GM19238 (cell line): ENCODE data around the gene SUPT4H1.

ENCODE experiments used
- DNase-seq: peaks from one replicate; pipeline ENCODE4 v3.0.0; 2011; ENCODE audit warnings: low spot score; ENCODE audit not compliant: insufficient read length

The SUPT4H1 gene

DNA sequence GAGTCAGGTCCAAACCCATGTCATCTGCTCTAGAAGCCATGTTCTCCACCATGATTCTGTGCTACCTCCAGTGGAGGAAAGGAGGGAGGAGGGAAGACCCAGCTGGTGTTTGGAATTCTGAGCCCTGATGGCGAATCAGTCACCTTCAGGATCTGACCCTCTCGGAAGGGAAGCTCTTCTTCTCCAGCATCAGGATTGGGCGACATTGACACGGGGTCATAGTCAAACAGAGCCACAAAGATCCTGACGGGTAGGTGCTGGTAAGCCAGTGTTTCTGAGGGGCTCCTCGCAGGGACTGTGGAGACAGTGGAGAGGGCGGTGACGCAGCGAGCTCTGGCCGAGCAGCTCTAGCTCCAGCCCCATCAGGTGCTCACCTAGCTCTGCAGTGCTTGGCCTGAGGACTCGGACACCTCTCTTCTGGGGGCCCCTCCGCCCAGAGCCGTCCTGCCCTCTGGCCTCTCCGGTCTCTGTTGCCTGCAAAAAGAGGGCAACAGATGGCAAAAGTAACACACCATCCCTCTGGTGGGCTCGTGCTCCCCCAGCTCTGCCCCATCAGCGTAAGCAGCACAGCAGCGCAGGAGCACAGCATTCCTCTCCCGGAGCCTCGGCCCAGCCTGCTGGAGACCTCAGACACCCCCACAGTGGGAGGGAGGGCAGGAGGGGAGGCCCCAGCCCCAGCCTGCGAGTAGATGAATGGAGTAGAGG, 44.4 kb downstream of the SUPT4H1 start:
- no peak for DNase-seq

DNA sequence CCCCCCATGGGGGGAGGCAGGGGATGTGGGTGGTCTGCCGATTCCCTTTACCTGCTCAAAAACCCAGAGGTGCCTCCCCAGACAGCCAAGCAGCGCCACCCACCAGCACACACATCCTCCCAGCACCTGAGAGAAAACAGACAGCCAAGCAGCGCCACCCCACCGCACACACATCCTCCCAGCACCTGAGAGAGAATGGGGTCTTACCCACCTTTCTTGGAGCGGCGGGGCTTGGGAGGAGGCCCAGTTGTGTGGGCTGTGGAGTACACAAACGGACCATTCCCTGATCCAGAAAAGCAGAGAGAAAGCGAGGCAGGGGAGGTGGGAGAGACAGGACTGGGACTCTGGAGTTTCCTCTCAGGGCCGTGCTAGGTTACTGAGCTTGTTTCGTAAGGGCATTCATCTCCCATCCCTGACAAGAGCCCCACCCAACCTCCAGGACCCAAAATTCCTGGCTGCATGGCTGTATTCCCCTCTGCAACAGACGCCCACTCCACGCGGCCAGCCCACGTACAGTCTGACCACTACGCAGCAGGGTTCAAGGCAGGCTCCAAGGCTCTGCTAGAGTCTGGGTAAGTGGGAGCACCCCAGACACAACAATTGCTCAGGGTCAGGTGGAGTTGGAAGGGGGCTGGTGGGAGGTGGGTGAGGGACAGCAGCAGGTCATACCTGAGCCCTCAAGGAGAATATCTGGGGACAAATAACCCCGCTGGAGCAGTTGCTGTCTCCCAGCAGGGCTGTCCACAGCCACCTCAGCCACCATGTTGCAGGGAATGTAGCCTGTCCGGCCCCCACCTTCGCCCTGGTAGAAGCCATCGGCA, 45.7 kb downstream of the SUPT4H1 start:
- DNase-seq: no peak

- no peak for DNase-seq
These were observed 46.4 kb downstream of the SUPT4H1 start for GRCh38 chr17:58305626-58306025.

DNA sequence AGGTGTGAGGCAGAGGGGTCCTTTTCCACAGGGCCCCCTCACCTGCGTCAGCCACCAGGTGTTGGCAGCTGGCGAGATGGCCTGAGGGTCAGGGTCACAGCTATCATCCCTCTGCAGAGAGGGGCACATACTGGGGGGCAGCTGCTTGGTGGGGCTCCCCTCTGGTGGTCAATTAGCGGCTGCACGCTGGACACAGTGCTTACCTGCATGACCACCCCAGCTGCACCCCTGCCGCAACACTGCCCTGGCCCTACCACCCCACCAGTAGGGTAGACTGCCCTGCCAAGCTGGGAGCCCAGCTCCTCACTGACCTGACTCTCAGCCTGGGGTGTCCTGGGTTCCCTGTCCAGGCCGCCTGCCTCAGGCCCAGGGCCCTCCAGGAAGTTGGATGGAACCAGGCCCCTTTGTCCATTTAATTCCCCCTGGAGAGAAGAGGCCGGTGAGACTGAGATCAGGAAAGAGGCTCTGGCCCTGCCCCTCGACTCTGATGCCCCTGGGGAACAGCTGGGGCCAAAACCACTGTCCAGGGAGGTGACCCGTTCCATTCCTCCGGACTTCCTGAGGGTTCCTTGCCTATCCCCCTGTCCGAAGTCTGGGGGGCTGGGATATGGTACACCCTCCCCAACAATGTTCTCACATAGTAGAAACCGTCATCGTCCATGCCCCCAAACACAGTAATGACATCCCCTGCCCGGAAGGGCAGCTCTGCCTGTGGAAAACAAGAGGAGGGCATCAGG, 47.1 kb downstream of the SUPT4H1 start:
- no peak for DNase-seq

- peak; percentile 86 for DNase-seq
These were observed 47.8 kb downstream of the SUPT4H1 start for GRCh38 chr17:58303971-58304749.

DNA sequence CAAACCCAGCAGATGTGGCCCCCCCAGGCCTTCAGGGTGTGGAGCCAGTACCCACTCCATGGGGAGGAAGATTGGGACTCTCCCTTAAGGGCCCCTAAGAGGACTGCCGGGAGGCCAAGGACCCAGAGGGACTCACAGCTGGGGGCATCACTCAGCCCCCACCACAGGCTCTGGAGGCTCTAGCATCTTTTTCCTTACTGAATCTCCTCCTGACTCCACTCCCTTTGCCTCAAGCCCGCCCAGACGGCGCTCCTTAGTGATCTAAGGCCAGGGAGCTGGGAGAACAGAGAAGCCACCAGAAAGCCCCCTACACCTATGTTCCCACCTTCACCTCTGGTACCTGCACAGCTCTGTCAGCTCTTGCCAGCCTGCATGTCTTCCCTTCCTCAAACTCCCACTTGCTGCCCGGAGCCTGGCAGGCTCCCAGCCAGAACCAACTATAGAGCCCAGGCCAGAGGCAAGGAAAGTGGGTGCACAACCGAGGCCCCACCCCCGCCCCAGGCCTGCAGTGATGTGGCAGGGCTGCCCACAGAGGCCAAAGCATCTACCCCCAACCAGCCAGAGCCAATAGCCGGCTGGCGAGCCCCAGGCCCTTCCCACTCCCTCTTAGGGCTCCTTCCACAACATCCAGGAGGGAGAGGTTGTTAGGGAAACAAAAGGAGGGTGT, 48.9 kb downstream of the SUPT4H1 start:
- DNase-seq: no peak

GRCh38 chr17:58302171-58302918, 49.7 kb downstream of the SUPT4H1 start:
- DNase-seq: no peak

GRCh38 chr17:58301504-58302150, 50.4 kb downstream of the SUPT4H1 start:
- DNase-seq: no peak

DNA sequence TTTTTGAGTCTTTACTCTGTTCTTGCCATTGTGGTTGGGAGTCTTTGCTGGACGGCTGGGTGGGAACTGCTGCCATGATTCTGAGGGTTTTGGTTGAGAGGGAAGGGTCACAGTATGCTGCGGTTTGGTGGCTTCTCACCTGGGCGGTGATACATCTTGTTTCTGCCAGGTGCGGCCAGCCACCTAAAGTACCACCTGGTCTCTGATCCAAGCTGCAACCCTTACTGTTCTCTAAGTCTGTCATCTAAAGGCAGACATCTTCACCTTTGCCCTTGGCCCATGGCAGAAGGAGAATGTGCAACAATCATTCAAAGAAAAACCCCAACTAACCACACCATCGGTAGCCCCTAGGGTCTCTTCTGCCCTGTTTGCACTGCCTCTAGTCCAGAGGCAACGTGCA, 51.7 kb downstream of the SUPT4H1 start:
- no peak for DNase-seq
